AG09309 (cell line): ENCODE measurements around the gene OLFM1.

ENCODE experiments used
- DNase-seq: peaks from one replicate; pipeline ENCODE4 v3.0.0-alpha.2; 2010; ENCODE audit warnings: low read depth
- H3K4me3 ChIP-seq: 2 replicates; pipeline ENCODE4 v1.5.1; 2011; ENCODE audit warnings: mild to moderate bottlenecking, low read depth, low read length, moderate library complexity; ENCODE audit not compliant: control insufficient read depth
- CTCF ChIP-seq: IDR thresholded peaks from 2 replicates; pipeline ENCODE4 v1.5.1; 2011; ENCODE audit warnings: mild to moderate bottlenecking, low read depth, low read length, inconsistent platforms; ENCODE audit not compliant: insufficient read depth, control insufficient read depth; ENCODE audit errors: missing control alignments

The OLFM1 gene

DNA sequence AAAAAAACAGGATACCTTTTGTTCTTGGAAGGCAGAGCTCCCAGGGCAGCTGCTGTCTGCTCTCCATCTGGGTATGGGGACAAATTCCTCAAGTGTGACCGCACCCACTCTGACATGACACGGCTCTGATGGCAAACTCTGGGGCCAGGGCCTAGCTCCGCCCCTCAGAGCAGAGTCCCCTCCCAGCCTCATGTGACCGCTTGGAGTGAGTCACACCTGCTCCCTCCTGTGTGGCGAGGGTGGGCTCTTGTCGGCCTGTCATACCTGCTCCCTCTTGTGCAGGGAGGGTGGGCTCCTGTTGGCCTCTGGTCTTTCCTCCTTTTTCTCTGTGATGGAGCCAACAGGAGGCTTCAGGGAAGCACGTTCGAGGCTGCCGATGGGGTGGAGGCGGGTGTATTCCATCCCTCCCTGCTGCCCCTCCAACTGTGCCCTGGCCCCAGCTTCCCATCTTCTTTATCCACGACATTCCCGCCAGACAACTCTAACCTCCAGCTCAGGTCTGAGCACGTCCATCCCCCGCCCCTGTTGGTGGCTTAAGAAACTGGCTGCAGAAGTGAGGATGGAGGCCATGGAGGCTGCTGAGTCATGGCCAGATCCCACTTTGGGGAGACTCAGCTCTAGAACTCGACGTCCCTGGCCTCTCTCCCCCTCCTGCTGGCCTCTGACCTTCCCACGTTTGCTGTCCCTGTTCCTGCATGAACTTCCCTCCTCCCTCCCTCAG is 65.3 kb downstream of the OLFM1 start:
- no peak for TF ChIP-seq CTCF
- no peak for DNase-seq
- H3K4me3 ChIP-seq, result no peak overlapping the region

GRCh38 chr9:135154050-135154615 is 66.7 kb downstream of the OLFM1 start:
- DNase-seq, result no peak
- H3K4me3 ChIP-seq, result no peak overlapping the region
- no peak for TF ChIP-seq CTCF

DNA sequence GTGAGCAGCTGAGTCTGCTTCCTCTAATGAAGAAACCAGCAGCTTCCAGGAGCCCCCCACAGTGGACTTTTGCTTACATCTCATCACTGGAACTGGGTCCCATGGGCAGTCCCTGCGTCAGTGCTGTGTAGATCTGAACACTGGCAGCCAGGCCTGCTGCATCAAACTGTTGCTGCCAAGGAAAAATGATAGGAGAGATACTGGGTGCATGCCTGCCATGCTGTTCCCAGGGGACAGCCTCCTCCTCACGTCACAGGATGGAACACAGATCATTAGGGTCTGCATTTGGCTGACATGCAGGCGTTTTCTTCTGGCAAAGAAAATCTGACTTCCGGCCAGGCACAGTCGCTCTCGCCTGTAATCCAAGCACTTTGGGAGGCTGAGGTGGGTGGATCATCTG is 67.9 kb downstream of the OLFM1 start:
- TF ChIP-seq CTCF, result no peak
- H3K4me3 ChIP-seq, result no peak overlapping the region
- DNase-seq, result no peak

GRCh38 chr9:135156525-135157510 is 69.3 kb downstream of the OLFM1 start:
- no peak for TF ChIP-seq CTCF
- no peak overlapping the region for H3K4me3 ChIP-seq
- no peak for DNase-seq

DNA sequence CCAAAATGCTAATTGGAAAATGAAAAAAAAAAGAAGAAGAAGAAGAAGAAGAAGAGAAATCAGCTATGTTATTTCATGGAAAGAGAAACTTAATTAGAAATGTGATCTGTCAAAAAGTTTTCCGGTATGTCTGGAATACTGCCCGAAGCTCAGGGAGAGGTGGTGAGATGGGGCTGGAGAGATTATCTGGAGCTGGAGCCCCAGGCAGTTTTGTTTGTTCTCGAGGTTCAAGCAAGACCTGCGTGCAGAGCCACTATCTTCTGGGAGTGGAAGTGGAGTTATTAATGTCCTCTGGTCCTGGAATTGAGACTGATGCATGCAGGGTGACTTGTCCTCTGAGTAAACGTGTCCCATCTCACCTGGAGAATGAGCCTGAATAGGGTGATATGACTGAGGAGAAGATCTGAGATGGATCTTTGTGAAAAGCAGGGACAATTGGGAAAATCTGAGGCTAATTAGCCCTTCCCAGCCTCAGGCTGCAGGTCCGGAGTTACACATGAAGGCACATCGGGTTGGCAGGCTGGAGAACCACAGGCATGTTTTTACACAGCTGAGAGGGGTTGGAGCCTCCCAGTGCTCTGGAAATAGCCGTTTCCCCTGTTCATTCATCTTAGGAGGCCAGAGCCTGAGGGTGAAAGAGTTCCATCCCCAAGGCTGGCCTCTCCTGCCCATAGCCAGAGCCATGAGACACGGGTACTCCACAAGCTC is 70.5 kb downstream of the OLFM1 start:
- DNase-seq, result no peak
- H3K4me3 ChIP-seq, result no peak overlapping the region
- TF ChIP-seq CTCF, result no peak

GRCh38 chr9:135158564-135158937 is 71.1 kb downstream of the OLFM1 start:
- DNase-seq, result no peak
- no peak overlapping the region for H3K4me3 ChIP-seq
- TF ChIP-seq CTCF, result no peak
